ENCODE data around the gene HMGA1. TPM values are rescaled to one million over a fixed set of nuclear protein-coding genes. Genes with fewer than 3 reads are reported as not detected.

HMGA1 gene
- total and polyA plus RNA-seq, 2 of the 13 experiments (the other 11 are each of a cell fraction or from before 2014, with no cell fraction given), result 117 to 145 TPM

DNA sequence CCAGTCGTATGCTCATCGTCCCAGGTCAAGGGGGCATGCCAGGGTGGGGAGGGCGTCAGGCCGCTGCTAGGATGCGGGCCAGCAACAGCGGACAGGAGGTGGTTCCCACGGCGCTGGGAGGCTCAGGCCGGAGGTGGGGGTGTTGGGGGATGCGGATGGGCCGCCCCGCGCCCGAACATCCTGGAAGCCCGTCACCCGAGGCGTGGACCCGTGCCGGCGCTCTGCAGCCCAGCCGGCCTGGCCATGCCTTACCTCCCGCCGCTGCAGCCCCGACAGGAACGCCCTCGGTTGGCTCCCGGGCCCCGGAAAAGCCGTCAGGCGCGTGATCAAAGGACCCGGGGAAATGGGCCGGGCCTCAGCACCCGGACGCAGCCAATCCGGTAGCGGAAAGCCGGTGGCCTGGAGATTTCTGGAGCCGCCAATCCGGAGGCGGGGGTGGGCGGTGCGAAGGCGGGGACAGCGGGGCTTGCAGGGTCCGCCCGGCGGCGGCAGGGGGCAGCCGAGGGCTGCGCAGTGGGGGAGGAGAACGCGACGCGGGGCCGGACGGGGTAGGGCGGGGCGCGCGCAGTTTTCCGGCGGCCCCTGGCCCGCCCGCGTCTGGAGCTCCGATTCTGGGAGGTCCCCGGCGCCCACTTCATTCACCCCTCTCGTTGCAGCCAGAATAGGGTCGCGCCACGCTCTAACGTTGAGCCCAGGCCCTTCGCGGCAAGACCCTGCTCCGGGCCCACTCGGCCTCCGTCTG lies 12.2 kb downstream of the HMGA1 start, which contains the start of gene SMIM29 (continued):
- TF ChIP-seq RBFOX2 (IDR thresholded peaks at IDR 0.05; ENCODE audit: low read depth, low read length) (peak; percentile 80), GATAD1 (CRISPR knock-in tag; IDR thresholded peaks at IDR 0.05) (peak; percentile 79), ZMYM3 (CRISPR knock-in tag; IDR thresholded peaks at IDR 0.05) (peak; percentile 10; the same call in 1 of the 2 replicates), GPBP1L1 (CRISPR knock-in tag; IDR thresholded peaks at IDR 0.05) (no peak), ZNF543 (CRISPR knock-in tag; IDR thresholded peaks at IDR 0.05) (peak; percentile 58; the same call in 1 of the 2 replicates), ZNF205 (CRISPR knock-in tag; IDR thresholded peaks at IDR 0.05) (0 out of 2 replicates have a peak, but pooled peaks have one; percentile 33), ZNF792 (CRISPR knock-in tag; IDR thresholded peaks at IDR 0.05) (no peak; the same call in 1 of the 2 replicates), SNAPC2 (CRISPR knock-in tag; IDR thresholded peaks at IDR 0.05) (no peak), ZNF260 (CRISPR knock-in tag; IDR thresholded peaks at IDR 0.05; ENCODE audit: borderline replicate concordance, low read depth) (no peak), MBD4 (IDR thresholded peaks at IDR 0.05; ENCODE audit: borderline replicate concordance, low read length) (no peak), SP5 (CRISPR knock-in tag; IDR thresholded peaks at IDR 0.05; ENCODE audit: borderline replicate concordance, low read depth) (peak; percentile 54), ZNF253 (CRISPR knock-in tag; IDR thresholded peaks at IDR 0.05; ENCODE audit: borderline replicate concordance) (0 out of 2 replicates have a peak, but pooled peaks have one; percentile 14), ZNF891 (CRISPR knock-in tag; IDR thresholded peaks at IDR 0.05) (peak; percentile 17; the same call in 1 of the 2 replicates), NCOA5 (CRISPR knock-in tag; IDR thresholded peaks at IDR 0.05) (no peak), MAX (IDR thresholded peaks at IDR 0.05) (peak; percentile 82), ZSCAN22 (CRISPR knock-in tag; IDR thresholded peaks at IDR 0.05) (no peak), ATAD3A (CRISPR knock-in tag; IDR thresholded peaks at IDR 0.05) (no peak)
- TF ChIP-seq, protein P1, sequence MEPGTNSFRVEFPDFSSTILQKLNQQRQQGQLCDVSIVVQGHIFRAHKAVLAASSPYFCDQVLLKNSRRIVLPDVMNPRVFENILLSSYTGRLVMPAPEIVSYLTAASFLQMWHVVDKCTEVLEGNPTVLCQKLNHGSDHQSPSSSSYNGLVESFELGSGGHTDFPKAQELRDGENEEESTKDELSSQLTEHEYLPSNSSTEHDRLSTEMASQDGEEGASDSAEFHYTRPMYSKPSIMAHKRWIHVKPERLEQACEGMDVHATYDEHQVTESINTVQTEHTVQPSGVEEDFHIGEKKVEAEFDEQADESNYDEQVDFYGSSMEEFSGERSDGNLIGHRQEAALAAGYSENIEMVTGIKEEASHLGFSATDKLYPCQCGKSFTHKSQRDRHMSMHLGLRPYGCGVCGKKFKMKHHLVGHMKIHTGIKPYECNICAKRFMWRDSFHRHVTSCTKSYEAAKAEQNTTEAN (CRISPR knock-in tag; conservative IDR thresholded peaks at IDR 0.05), result no peak
- TF ChIP-seq, protein P2, sequence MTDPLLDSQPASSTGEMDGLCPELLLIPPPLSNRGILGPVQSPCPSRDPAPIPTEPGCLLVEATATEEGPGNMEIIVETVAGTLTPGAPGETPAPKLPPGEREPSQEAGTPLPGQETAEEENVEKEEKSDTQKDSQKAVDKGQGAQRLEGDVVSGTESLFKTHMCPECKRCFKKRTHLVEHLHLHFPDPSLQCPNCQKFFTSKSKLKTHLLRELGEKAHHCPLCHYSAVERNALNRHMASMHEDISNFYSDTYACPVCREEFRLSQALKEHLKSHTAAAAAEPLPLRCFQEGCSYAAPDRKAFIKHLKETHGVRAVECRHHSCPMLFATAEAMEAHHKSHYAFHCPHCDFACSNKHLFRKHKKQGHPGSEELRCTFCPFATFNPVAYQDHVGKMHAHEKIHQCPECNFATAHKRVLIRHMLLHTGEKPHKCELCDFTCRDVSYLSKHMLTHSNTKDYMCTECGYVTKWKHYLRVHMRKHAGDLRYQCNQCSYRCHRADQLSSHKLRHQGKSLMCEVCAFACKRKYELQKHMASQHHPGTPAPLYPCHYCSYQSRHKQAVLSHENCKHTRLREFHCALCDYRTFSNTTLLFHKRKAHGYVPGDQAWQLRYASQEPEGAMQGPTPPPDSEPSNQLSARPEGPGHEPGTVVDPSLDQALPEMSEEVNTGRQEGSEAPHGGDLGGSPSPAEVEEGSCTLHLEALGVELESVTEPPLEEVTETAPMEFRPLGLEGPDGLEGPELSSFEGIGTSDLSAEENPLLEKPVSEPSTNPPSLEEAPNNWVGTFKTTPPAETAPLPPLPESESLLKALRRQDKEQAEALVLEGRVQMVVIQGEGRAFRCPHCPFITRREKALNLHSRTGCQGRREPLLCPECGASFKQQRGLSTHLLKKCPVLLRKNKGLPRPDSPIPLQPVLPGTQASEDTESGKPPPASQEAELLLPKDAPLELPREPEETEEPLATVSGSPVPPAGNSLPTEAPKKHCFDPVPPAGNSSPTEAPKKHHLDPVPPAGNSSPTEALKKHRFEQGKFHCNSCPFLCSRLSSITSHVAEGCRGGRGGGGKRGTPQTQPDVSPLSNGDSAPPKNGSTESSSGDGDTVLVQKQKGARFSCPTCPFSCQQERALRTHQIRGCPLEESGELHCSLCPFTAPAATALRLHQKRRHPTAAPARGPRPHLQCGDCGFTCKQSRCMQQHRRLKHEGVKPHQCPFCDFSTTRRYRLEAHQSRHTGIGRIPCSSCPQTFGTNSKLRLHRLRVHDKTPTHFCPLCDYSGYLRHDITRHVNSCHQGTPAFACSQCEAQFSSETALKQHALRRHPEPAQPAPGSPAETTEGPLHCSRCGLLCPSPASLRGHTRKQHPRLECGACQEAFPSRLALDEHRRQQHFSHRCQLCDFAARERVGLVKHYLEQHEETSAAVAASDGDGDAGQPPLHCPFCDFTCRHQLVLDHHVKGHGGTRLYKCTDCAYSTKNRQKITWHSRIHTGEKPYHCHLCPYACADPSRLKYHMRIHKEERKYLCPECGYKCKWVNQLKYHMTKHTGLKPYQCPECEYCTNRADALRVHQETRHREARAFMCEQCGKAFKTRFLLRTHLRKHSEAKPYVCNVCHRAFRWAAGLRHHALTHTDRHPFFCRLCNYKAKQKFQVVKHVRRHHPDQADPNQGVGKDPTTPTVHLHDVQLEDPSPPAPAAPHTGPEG (CRISPR knock-in tag; IDR thresholded peaks at IDR 0.05), result peak; percentile 96
- TF ChIP-seq, protein P3, sequence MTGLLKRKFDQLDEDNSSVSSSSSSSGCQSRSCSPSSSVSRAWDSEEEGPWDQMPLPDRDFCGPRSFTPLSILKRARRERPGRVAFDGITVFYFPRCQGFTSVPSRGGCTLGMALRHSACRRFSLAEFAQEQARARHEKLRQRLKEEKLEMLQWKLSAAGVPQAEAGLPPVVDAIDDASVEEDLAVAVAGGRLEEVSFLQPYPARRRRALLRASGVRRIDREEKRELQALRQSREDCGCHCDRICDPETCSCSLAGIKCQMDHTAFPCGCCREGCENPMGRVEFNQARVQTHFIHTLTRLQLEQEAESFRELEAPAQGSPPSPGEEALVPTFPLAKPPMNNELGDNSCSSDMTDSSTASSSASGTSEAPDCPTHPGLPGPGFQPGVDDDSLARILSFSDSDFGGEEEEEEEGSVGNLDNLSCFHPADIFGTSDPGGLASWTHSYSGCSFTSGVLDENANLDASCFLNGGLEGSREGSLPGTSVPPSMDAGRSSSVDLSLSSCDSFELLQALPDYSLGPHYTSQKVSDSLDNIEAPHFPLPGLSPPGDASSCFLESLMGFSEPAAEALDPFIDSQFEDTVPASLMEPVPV (CRISPR knock-in tag; IDR thresholded peaks at IDR 0.05), result no peak

Measured in HepG2 (cell line).